ENCODE results near the gene CIPC.

DNA sequence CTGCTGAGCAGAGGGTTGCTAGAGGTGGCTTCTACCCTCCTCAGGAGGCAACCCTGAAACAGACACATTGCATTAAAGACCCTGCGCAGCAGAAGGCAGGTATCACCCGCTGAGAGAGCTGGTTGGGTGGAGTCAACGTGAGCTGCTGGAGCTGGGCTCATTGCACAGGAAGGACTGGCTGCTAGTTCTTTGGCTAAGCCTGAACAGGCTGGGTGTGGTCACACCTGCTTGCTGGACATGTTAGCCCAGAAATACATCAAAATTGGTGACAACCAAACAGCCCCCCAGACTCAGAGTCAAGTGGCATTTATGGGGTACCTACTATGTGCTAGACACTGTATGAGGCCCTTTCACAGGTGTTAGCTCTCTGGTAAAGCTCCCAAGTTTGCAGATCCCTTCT is 35.8 kb upstream of the CIPC start:
- TF ChIP-seq CTCF (IDR thresholded peaks at IDR 0.05) (no peak), POLR2AphosphoS5 (IDR thresholded peaks at IDR 0.05; ENCODE audit: insufficient read depth in 1 of 2, low read depth in 1 of 2) (no peak)
